ENCODE data around the gene TAGLN.

DNA sequence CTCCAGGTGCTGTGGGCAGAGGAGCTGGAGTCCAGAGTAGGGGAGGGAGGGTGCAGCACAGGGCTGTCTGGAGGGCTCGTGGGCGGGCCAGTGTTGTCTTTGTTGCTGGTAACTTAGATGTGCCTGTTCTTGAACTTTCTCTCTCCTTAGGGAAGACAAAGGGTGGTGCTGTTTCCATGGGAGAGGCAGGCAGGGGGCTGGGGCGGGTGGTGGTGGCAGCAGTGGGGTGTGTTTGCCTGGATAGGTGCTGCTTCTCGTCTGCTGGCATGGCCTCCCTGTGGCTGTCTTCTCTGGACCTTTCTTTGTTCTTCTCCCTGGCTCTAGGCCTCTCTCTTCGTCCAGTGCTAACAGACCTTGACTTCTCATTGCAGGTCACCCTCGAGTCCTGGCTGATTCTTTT is 12.2 kb upstream of the TAGLN start:
- TF ChIP-seq, protein P1, sequence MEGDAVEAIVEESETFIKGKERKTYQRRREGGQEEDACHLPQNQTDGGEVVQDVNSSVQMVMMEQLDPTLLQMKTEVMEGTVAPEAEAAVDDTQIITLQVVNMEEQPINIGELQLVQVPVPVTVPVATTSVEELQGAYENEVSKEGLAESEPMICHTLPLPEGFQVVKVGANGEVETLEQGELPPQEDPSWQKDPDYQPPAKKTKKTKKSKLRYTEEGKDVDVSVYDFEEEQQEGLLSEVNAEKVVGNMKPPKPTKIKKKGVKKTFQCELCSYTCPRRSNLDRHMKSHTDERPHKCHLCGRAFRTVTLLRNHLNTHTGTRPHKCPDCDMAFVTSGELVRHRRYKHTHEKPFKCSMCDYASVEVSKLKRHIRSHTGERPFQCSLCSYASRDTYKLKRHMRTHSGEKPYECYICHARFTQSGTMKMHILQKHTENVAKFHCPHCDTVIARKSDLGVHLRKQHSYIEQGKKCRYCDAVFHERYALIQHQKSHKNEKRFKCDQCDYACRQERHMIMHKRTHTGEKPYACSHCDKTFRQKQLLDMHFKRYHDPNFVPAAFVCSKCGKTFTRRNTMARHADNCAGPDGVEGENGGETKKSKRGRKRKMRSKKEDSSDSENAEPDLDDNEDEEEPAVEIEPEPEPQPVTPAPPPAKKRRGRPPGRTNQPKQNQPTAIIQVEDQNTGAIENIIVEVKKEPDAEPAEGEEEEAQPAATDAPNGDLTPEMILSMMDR (conservative IDR thresholded peaks at IDR 0.05; ENCODE audit: low read length) = no peak
- TF ChIP-seq EZH2phosphoT487 (IDR thresholded peaks at IDR 0.05; ENCODE audit: borderline replicate concordance) = no peak
